ENCODE results near the gene CEPT1. TPM values are rescaled to one million over a fixed set of nuclear protein-coding genes. Genes with fewer than 3 reads are reported as not detected.
"Not testable (repeated sequence)": the region's sequence is repeated elsewhere in the genome, so short reads cannot be mapped to it uniquely, and the experiment has no call there.

CEPT1 gene
- 29.9 TPM for polyA plus RNA-seq (2013, experiment 1 of 4)
- 33.1 TPM for polyA plus RNA-seq (2013, experiment 2 of 4)
- 27.2 TPM for polyA plus RNA-seq (2013, experiment 3 of 4)
- polyA plus RNA-seq (2013, experiment 4 of 4) = 26.5 TPM

DNA sequence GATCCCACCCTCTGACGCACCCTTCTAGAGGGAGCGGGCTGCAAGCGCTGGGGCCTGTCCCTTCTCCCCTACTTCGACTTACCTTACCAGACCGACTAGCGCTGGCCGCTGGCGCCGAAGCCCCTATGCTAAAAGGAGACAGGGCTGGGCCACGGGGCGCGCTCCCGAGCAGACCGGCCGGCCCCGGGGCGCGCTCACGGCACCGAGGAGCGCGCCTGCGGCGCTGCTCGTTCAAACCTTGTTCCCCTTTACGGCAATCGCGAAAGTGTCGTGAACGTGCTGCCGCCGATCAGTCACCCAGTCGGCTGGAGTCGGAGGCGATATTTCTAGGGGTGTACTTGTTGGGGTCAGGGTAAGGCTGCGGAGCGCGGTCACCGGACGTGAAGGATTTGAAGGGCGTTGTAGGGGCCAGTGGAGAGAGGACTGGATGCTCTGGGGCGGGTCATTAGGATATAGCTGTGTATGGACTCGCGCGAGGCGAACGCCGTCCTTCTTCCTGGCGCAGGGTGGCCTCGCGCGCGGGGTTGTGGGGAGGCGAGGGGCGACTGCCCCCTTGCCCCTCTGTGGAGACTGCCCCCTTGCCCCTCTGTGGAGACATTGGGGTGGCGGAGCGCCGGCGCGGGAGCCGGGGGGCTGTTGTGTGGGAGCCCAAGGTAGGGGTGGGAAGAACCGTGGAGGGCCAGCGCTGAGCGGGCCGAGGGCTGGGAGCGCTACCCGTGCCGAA lies at the start of gene CEPT1, which contains the start of gene DRAM2:
Gene CEPT1 (plus strand): TSS at position 268 of the 724 bp plus-strand sequence. CDS start 7,492 bp downstream, outside the sequence.
Gene DRAM2 (minus strand): TSS at position 138 of the 724 bp plus-strand sequence. CDS start 8,539 bp downstream, outside the sequence.
- H3K9me3 ChIP-seq (ENCODE audit: control insufficient read depth, low read length) = no peaks in the 10 kb centered on the region
- H3K4me3 ChIP-seq (ENCODE audit: insufficient read depth, low read depth, low read length) = peak within 1 kb of the TSS; percentile 81

DNA sequence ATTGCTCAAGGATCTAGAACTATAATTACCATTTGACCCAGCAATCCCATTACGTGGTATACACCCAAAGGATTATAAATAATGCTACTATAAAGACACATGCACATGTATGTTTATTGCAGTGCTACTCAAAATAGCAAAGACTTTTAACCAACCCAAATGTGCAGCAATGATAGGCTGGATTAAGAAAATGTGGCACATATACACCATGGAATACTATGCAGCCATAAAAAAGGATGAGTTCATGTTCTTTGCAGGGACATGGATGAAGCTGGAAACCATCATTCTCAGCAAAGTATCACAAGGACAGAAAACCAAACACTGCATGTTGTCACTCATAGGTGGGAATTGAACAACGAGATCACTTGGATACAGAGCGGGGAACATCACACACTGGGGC lies 44.6 kb upstream of the CEPT1 start:
- not testable (repeated sequence) for H3K27me3 ChIP-seq (ENCODE audit: control insufficient read depth, insufficient read depth, low read length, poor library complexity, severe bottlenecking); H3K36me3 ChIP-seq (ENCODE audit: control insufficient read depth, insufficient read depth, low read length); H3K4me1 ChIP-seq (ENCODE audit: control insufficient read depth, insufficient read depth, low read length); H3K9me3 ChIP-seq (ENCODE audit: control insufficient read depth, low read length); H3K27ac ChIP-seq (ENCODE audit: insufficient read depth, low read depth, low read length, poor library complexity, severe bottlenecking); H3K4me3 ChIP-seq (ENCODE audit: insufficient read depth, low read depth, low read length)
- 76 to 86% methylated on average over 2 to 3 of the region's 3 CpGs for WGBS, 2 experiments

More for the DNA sequence above, at the start of gene CEPT1, which contains the start of gene DRAM2:
- H3K4me1 ChIP-seq (ENCODE audit: control insufficient read depth, insufficient read depth, low read length) = peaks cover 20% of the 10 kb centered on the region
- H3K36me3 ChIP-seq (ENCODE audit: control insufficient read depth, insufficient read depth, low read length) = no peaks in the 10 kb centered on the region
- H3K27ac ChIP-seq (ENCODE audit: insufficient read depth, low read depth, low read length, poor library complexity, severe bottlenecking) = peak within 1 kb of the TSS; percentile 93
- H3K27me3 ChIP-seq (ENCODE audit: control insufficient read depth, insufficient read depth, low read length, poor library complexity, severe bottlenecking) = no peaks in the 10 kb centered on the region
- 1% methylated on average over 68 of the region's 68 CpGs for WGBS, 2 experiments

DNA sequence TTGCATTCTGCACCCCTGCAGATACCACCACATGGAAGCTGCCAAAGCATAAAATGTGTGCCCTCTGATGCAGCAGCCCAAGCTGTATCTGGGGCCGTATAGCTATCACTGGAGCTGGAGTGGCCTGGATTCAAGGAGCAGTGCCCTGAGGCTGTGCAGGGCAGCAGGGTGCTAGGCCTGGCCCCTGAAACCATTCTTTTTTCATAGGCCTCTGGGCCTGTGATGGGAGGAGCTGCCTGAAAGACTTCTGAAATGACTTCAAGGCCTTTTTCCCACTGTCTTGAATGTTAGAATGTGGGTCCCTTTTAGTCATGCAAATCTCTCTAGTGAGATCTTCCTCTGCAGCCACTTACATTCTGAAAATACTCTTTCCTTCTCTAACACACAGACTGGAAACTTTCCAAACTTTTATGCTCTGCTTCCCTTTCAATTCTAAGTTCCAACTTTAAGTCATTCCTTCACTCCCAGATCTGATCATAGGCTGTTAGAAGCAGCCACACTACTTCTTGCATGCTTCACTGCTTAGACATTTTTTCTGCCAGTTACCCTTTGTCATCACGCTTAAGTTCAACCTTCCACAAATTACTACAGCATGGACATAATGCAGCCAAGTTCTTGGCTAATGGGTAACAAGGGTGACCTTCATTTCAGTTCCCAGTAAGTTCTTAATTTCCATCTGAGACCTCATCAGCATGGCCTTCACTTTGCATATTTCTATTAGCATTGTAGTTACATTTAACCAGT lies 42.5 kb upstream of the CEPT1 start:
- Histone ChIP-seq H3K4me1 (ENCODE audit: control insufficient read depth, insufficient read depth, low read length) (no peaks in the 10 kb centered on the region), H3K36me3 (ENCODE audit: control insufficient read depth, insufficient read depth, low read length) (peaks cover 3% of the 10 kb centered on the region), H3K27ac (ENCODE audit: insufficient read depth, low read depth, low read length, poor library complexity, severe bottlenecking) (no peak overlapping the region), H3K9me3 (ENCODE audit: control insufficient read depth, low read length) (no peaks in the 10 kb centered on the region), H3K4me3 (ENCODE audit: insufficient read depth, low read depth, low read length) (no peak overlapping the region), H3K27me3 (ENCODE audit: control insufficient read depth, insufficient read depth, low read length, poor library complexity, severe bottlenecking) (no peaks in the 10 kb centered on the region)
- WGBS, 2 experiments = 81 to 84% methylated on average over 2 of the region's 2 CpGs

DNA sequence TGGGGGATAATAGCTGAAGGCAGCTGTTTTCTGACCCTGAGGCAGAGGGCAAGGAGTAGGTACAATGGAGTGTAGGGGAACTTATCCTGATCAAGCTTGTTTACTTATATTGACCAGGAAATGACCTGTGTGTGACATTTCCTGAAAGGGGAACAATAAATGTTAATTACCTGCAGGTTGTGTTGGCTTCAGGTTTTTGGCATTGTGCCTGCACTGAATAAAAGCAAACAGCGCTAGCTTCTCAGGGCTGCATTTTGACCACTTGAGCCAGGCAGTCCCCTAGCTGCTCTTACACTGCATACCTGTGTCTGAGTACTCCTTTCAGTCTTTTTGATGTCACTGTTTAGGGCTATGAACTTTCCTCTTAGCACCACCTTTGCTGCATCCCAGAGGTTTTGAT lies 40.7 kb upstream of the CEPT1 start:
- Histone ChIP-seq H3K9me3 (ENCODE audit: control insufficient read depth, low read length) (no peaks in the 10 kb centered on the region), H3K27me3 (ENCODE audit: control insufficient read depth, insufficient read depth, low read length, poor library complexity, severe bottlenecking) (no peaks in the 10 kb centered on the region)
- 94 to 97% methylated on average over 1 of the region's 1 CpG for WGBS, 2 experiments

DNA sequence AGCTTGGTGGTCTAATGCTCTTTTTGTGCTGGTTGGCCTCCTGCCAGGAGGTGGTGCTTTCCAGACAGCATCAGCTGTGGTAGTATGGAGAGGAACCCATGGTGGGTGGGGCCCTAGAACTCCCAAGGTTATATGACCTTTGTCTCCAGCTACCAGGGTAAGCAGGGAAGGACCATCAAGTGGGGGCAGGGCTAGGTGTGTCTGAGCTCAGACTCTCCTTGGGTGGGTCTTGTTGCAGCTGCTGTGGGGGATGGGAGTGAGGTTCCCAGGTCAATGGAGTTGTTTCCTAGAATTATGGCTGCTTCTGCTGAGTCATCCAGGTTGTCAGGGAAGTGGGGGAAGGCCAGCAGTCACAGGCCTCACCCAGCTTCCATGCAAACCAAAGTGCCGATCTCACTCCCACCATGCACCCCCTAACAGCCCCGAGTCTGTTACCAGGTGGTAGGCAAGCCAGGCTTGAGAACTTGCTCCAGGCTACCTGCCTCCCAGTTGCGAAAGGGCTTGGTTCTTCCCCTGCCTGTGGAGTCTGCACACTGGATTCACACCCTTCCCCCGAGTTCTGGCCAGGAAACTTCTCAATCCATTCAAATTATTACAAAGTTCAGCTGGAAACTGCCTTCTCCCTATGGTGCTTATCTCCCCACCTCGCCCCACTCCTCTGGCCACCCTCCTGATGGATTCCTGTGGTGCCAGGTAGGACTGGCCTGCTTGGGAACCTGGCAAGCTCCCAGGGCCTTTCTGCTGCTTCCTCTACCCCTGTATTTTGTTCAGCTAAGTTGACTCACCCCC lies 38.0 kb upstream of the CEPT1 start:
- no peaks in the 10 kb centered on the region for H3K9me3 ChIP-seq (ENCODE audit: control insufficient read depth, low read length)
- no peak overlapping the region for H3K4me3 ChIP-seq (ENCODE audit: insufficient read depth, low read depth, low read length)
- H3K27ac ChIP-seq (ENCODE audit: insufficient read depth, low read depth, low read length, poor library complexity, severe bottlenecking) = no peak overlapping the region
- H3K27me3 ChIP-seq (ENCODE audit: control insufficient read depth, insufficient read depth, low read length, poor library complexity, severe bottlenecking) = no peaks in the 10 kb centered on the region
- H3K36me3 ChIP-seq (ENCODE audit: control insufficient read depth, insufficient read depth, low read length) = peaks cover 3% of the 10 kb centered on the region
- 91 to 92% methylated on average over 5 of the region's 5 CpGs for WGBS, 2 experiments
- H3K4me1 ChIP-seq (ENCODE audit: control insufficient read depth, insufficient read depth, low read length) = no peaks in the 10 kb centered on the region

More for the DNA sequence above, 40.7 kb upstream of the CEPT1 start:
- no peak overlapping the region for H3K27ac ChIP-seq (ENCODE audit: insufficient read depth, low read depth, low read length, poor library complexity, severe bottlenecking)
- peaks cover 3% of the 10 kb centered on the region for H3K36me3 ChIP-seq (ENCODE audit: control insufficient read depth, insufficient read depth, low read length)
- no peaks in the 10 kb centered on the region for H3K4me1 ChIP-seq (ENCODE audit: control insufficient read depth, insufficient read depth, low read length)
- no peak overlapping the region for H3K4me3 ChIP-seq (ENCODE audit: insufficient read depth, low read depth, low read length)

DNA sequence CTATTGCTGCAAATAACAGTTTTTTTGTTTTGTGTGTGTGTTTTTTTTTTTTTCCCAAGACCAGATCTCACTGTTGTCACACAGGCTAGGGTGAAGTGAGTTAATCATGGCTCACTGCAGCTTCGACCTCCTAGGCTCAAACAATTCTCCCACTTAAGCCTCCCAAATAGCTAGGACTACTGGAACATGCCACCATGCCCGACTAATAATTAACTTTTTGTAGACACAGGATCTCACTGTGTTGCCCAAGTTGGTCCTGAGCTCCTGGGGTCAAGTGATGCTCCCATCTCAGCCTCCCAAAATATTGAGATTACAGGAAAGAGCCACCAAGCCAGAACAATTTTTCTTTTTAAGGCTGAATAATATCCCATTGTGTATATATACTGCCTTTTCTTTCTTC lies 35.0 kb upstream of the CEPT1 start:
- WGBS, 2 experiments = 84 to 95% methylated on average over 2 of the region's 2 CpGs
- Histone ChIP-seq H3K27ac (ENCODE audit: insufficient read depth, low read depth, low read length, poor library complexity, severe bottlenecking) (no peak overlapping the region), H3K4me1 (ENCODE audit: control insufficient read depth, insufficient read depth, low read length) (no peaks in the 10 kb centered on the region), H3K9me3 (ENCODE audit: control insufficient read depth, low read length) (no peaks in the 10 kb centered on the region), H3K36me3 (ENCODE audit: control insufficient read depth, insufficient read depth, low read length) (peaks cover 3% of the 10 kb centered on the region), H3K4me3 (ENCODE audit: insufficient read depth, low read depth, low read length) (no peak overlapping the region), H3K27me3 (ENCODE audit: control insufficient read depth, insufficient read depth, low read length, poor library complexity, severe bottlenecking) (no peaks in the 10 kb centered on the region)

DNA sequence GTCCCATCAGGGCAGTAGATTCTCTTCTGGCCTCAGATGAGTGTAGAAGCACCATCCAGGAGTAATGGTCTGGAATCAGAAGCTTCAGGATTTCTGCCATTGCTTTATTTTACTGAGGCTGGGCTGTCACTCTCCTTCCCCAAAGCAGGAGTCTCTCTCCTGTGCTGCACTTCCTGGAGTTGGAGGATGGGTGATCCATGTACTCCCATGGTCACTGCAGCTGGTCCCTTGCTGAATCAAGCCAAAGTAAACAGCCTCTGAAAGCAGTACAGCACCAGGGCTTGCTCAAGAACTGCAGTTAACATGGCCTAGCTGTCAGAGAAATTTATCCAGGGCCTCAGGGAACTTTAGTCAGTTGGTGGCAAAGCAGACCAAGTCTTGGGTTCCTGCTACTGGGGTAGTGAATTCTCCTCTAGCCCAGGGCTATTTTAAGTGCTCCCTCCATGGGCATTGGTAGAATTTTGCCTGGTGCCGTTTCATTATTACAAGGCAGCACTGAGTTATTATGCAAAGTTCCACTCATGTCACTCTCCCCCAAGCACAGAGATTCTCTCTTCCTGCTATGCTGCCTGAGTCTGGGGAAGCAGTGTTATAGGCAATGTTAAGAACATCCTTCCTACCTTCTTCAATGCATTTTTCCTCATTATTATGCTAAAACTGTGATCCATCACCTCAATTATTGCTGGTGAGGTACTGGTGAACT lies 29.7 kb upstream of the CEPT1 start:
- H3K9me3 ChIP-seq (ENCODE audit: control insufficient read depth, low read length) = no peaks in the 10 kb centered on the region
- 94 to 100% methylated on average over 1 of the region's 1 CpG for WGBS, 2 experiments
- H3K27me3 ChIP-seq (ENCODE audit: control insufficient read depth, insufficient read depth, low read length, poor library complexity, severe bottlenecking) = no peaks in the 10 kb centered on the region
- no peak overlapping the region for H3K4me3 ChIP-seq (ENCODE audit: insufficient read depth, low read depth, low read length)
- H3K36me3 ChIP-seq (ENCODE audit: control insufficient read depth, insufficient read depth, low read length) = no peaks in the 10 kb centered on the region
- no peak overlapping the region for H3K27ac ChIP-seq (ENCODE audit: insufficient read depth, low read depth, low read length, poor library complexity, severe bottlenecking)
- no peaks in the 10 kb centered on the region for H3K4me1 ChIP-seq (ENCODE audit: control insufficient read depth, insufficient read depth, low read length)

DNA sequence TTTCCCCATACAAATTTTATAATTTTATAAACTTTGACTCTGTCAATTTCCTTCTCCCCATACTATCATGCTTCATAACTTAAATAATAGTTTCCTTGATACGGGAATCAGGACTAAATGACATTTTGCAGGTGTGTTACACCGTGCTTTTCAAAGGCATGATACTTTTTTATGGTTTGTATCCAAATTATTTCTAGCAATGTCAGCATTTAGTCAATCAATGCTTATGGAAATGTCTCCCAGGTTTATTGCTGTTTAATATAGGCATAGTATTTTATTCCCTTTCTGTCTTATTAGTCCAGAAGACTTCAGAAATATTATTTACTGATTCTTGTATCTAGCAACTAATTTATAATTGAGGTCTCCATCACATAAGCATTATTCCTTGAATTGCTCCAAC lies 23.5 kb upstream of the CEPT1 start:
- no peak overlapping the region for H3K4me3 ChIP-seq (ENCODE audit: insufficient read depth, low read depth, low read length)
- no peaks in the 10 kb centered on the region for H3K9me3 ChIP-seq (ENCODE audit: control insufficient read depth, low read length)
- H3K4me1 ChIP-seq (ENCODE audit: control insufficient read depth, insufficient read depth, low read length) = no peaks in the 10 kb centered on the region
- no peaks in the 10 kb centered on the region for H3K27me3 ChIP-seq (ENCODE audit: control insufficient read depth, insufficient read depth, low read length, poor library complexity, severe bottlenecking)
- no peak overlapping the region for H3K27ac ChIP-seq (ENCODE audit: insufficient read depth, low read depth, low read length, poor library complexity, severe bottlenecking)
- H3K36me3 ChIP-seq (ENCODE audit: control insufficient read depth, insufficient read depth, low read length) = peaks cover 22% of the 10 kb centered on the region
- WGBS, 2 experiments = 97 to 100% methylated on average over 2 of the region's 2 CpGs

DNA sequence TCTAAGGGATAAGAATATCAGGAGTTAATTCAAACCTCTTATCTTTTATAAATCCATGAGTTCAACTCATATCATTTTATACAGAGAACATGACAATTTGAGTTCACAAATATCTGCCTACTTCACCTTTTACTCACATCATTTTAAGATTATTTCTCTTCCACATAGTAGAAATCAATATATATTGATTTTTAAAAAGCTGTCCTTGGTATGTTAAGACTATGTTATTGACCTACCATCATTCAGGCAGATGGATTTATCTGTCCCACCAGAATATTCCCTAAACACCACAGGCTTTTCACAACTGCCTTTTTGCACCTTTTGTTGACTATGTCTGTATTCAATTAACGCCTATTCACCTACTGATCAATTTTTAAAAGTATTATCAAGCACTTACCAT lies 13.7 kb upstream of the CEPT1 start:
- 88 to 98% methylated on average over 1 of the region's 1 CpG for WGBS, 2 experiments
- no peaks in the 10 kb centered on the region for H3K9me3 ChIP-seq (ENCODE audit: control insufficient read depth, low read length)
- H3K27ac ChIP-seq (ENCODE audit: insufficient read depth, low read depth, low read length, poor library complexity, severe bottlenecking) = no peak overlapping the region
- H3K4me3 ChIP-seq (ENCODE audit: insufficient read depth, low read depth, low read length) = no peak overlapping the region
- H3K27me3 ChIP-seq (ENCODE audit: control insufficient read depth, insufficient read depth, low read length, poor library complexity, severe bottlenecking) = no peaks in the 10 kb centered on the region
- H3K36me3 ChIP-seq (ENCODE audit: control insufficient read depth, insufficient read depth, low read length) = peaks cover 3% of the 10 kb centered on the region
- no peaks in the 10 kb centered on the region for H3K4me1 ChIP-seq (ENCODE audit: control insufficient read depth, insufficient read depth, low read length)
